ENCODE measurements around the gene KISS1.

The KISS1 gene

DNA sequence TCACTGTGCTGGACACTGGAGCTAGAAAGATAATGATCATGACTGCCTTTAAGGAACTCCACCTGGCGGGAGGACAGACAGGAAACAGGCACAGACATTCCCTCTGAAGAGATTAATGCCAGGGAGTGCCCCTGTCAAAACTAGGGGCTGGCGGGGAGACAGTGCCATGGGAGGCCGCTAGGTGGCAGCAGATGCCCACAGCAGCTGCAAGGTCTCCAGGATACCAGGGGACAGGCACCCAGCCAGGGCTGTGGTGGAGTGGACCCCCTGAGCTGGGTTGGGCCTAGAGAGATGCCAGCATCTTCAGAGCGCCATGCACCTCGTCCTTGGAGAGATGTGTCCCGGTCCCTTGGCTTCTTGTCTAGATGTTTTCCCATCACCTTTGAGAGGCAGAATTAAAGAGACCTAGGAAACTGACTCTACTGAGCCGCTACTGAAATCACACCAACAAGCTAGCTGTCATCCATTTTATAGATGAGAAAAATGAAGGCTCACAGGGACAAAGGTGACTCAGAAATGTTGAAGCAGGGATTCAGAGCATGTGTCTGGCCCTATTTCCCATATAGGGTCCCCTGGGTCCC, 33.7 kb downstream of the KISS1 start:
- TF ChIP-seq CTCF (IDR thresholded peaks at IDR 0.05; ENCODE audit: low read length, missing control alignments), result peak; percentile 98
- H3K4me3 ChIP-seq (replicated peaks; ENCODE audit: low read depth, low read length), result no peak overlapping the region
- peak; percentile 68 for DNase-seq (ENCODE audit: low read depth)

GRCh38 chr1:204161609-204162493, 34.4 kb downstream of the KISS1 start:
- no peak for TF ChIP-seq CTCF (IDR thresholded peaks at IDR 0.05; ENCODE audit: low read length, missing control alignments)
- no peak overlapping the region for H3K4me3 ChIP-seq (replicated peaks; ENCODE audit: low read depth, low read length)
- no peak for DNase-seq (ENCODE audit: low read depth)

DNA sequence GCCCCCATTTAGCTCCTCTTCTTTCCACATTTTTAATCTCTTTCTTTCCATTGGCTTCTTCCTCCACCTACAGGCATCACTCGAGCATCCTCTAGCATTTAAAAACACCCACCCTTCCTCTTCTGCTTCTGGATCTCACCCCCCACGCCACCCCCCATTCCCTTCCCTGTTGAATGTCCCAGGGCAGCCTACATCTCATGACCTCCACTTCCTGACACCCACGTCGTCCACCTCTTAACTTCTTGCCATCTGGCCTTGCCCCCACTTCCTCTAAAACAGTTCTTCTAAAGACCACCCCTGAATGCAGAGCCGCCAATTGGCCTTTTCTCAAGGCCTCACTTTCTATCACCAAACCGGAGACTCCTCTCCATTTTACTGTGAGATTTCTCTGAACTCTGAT, 38.3 kb downstream of the KISS1 start:
- no peak for DNase-seq (ENCODE audit: low read depth)
- H3K4me3 ChIP-seq (replicated peaks; ENCODE audit: low read depth, low read length), result no peak overlapping the region
- TF ChIP-seq CTCF (IDR thresholded peaks at IDR 0.05; ENCODE audit: low read length, missing control alignments), result no peak

DNA sequence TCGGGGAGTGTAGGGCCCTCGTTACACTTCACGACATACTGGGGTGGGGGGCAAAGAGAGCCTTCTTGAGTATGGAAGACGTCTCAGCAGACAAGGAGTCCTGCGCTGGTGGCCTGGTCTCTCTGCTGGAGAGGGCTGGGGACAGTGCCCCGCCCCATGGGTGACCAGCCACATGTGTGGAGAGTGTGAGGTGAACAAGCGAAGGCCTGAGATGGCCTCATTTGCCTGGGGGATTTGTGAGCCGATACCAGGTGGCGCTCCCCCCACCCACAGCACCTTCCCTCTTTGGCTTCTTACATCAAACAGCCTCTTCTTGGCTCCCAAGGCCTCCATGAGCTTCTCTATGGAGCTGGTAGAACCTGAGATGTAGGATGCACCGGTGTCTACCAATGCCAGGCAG, 40.4 kb downstream of the KISS1 start:
- no peak for DNase-seq (ENCODE audit: low read depth)
- H3K4me3 ChIP-seq (replicated peaks; ENCODE audit: low read depth, low read length), result no peak overlapping the region
- no peak for TF ChIP-seq CTCF (IDR thresholded peaks at IDR 0.05; ENCODE audit: low read length, missing control alignments)

DNA sequence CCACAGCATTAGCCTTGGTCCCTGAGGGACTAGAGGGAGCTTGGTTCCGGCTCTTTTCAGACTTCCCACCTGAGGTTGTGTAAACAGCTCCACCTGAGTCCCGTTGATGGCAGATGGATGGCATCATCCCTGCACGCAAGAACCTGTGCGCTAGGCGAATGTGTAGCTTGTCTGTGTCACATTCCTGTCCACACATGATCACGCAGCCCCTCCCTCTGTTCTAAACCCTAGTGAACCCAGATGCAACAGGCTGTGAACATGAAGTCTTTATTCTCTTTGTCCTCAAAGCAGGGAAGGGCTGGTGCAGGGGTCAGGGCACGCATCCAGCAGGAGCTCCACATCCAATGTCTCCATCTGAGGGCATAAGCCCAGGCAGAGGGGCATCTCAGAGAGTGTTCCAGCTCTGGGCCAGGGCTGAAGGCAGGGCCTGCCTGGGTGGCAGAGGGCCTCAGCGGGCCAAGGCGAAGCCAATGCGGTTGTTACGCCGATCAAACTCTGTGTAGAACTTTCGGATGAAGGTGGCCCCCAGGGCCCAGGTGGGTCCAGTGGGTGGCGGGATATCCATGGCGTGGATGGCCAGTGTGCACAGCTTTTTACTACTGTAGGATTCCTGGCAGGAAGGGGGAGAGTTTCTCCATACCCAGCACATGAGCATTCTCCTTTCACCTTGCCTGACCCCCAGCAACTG, 41.6 kb downstream of the KISS1 start:
- no peak for DNase-seq (ENCODE audit: low read depth)
- no peak for TF ChIP-seq CTCF (IDR thresholded peaks at IDR 0.05; ENCODE audit: low read length, missing control alignments)
- H3K4me3 ChIP-seq (replicated peaks; ENCODE audit: low read depth, low read length), result no peak overlapping the region

- TF ChIP-seq CTCF (IDR thresholded peaks at IDR 0.05; ENCODE audit: low read length, missing control alignments), result no peak
- no peak overlapping the region for H3K4me3 ChIP-seq (replicated peaks; ENCODE audit: low read depth, low read length)
- DNase-seq (ENCODE audit: low read depth), result no peak
These were observed 42.6 kb downstream of the KISS1 start for GRCh38 chr1:204153667-204154066.
